ENCODE measurements around the gene CNTNAP5.

The CNTNAP5 gene

DNA sequence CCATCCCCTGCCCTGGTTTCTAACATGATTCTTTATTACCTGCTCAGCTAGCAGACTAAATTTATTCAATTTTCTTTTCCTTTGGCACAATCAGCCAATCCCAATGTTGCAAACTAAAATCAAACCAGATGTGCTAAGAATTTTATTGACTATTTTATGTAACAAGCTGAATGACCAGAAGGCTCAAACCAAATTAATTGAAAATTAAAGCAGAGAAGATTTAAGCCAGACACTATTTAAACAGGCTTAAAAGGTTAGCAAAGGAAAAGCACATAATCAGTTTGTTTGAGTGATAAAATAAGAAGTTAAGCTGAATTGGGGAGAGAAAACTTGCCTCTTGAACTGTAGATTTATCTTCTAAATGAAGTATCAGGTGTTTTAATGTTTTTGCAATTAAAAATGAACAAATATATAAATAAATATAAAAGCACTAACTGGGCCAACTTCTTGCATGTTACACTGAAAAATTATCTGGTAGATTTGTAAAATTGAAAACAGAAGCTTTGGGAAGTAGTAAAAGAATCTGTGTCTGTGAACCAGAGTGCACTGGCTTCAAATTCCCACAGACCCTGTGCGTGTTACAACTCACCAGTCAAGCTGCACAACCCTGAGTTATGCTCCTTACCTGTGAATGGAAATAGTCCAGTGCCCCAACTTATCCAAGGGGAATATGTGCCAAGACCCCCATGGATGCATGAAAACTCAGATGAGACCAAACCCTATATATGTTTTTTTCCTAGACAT, 283.4 kb downstream of the CNTNAP5 start:
- no peak for TF ChIP-seq ZFX (IDR thresholded peaks at IDR 0.05; ENCODE audit: borderline replicate concordance)
- TF ChIP-seq, protein P1, sequence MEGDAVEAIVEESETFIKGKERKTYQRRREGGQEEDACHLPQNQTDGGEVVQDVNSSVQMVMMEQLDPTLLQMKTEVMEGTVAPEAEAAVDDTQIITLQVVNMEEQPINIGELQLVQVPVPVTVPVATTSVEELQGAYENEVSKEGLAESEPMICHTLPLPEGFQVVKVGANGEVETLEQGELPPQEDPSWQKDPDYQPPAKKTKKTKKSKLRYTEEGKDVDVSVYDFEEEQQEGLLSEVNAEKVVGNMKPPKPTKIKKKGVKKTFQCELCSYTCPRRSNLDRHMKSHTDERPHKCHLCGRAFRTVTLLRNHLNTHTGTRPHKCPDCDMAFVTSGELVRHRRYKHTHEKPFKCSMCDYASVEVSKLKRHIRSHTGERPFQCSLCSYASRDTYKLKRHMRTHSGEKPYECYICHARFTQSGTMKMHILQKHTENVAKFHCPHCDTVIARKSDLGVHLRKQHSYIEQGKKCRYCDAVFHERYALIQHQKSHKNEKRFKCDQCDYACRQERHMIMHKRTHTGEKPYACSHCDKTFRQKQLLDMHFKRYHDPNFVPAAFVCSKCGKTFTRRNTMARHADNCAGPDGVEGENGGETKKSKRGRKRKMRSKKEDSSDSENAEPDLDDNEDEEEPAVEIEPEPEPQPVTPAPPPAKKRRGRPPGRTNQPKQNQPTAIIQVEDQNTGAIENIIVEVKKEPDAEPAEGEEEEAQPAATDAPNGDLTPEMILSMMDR (IDR thresholded peaks at IDR 0.05) = no peak
- no peak overlapping the region for H3K27ac ChIP-seq

DNA sequence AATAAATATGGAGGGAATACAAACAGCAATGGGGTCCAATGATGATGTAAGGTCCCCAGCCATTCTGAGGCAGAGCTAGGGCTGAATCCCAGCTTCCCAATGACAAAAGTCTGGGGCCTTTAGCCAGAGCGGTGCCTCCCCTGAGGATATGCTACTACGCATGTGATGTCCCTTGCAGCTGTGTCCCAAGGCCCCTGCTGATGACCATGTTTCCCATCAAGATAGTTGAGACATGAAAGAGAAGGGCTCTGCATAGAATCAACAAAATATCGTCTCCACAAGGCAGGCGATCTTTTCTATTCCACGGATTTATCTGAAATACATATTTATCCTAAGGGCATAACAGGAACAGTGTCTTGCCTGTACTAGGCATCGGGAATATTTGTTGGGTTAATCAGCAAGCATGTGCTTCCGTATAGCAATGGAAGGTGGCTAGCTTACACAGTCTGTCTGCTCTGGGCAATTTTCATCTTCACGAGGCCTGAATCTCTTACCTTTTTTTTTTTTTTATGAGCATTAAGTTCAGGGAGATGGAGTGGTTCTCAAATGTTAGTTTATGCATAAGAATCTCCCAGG, 284.6 kb downstream of the CNTNAP5 start:
- no peak overlapping the region for H3K27ac ChIP-seq
- TF ChIP-seq, protein P1 (IDR thresholded peaks at IDR 0.05) = no peak
- no peak for TF ChIP-seq ZFX (IDR thresholded peaks at IDR 0.05; ENCODE audit: borderline replicate concordance)

DNA sequence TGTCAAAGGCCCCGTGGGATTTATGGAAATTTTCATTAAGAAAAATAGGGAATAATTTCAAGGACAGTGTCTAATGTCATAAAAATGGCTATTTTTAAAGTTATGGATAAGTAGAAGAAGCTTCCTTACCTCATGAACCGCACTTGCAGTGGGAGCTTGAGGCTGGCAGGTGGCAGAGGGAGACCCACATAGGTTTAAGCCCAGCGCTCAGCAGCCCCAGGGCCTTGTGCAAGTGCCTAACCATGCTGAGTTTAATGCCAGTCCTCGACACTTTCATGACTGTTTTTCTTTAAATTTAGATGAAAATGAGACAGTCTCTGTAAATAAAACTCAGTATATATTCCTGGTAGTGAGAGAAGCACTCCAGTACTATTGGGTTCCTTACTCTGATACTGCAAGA, 285.6 kb downstream of the CNTNAP5 start:
- TF ChIP-seq, protein P1 (IDR thresholded peaks at IDR 0.05) = no peak
- no peak for TF ChIP-seq ZFX (IDR thresholded peaks at IDR 0.05; ENCODE audit: borderline replicate concordance)
- no peak overlapping the region for H3K27ac ChIP-seq

DNA sequence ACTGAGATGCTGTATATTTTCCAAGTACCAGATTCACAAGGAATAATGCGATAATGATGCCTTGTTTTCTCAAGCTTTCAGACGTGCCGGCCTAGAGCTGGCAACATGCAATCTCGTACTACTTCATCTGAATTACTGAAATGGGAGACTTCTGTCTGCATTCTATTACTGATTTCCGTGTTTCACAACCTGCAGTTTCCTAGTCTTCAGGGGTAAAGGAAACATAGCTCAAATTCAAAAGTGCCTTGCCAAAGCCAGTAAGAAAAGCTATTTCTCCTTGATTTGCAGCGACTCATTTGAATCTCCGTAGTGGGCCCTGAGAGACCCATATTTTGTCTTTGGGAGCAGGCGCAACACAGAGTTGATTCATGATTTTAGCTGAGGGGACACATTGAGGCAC, 289.0 kb downstream of the CNTNAP5 start:
- no peak for TF ChIP-seq ZFX (IDR thresholded peaks at IDR 0.05; ENCODE audit: borderline replicate concordance)
- H3K27ac ChIP-seq = no peak overlapping the region

DNA sequence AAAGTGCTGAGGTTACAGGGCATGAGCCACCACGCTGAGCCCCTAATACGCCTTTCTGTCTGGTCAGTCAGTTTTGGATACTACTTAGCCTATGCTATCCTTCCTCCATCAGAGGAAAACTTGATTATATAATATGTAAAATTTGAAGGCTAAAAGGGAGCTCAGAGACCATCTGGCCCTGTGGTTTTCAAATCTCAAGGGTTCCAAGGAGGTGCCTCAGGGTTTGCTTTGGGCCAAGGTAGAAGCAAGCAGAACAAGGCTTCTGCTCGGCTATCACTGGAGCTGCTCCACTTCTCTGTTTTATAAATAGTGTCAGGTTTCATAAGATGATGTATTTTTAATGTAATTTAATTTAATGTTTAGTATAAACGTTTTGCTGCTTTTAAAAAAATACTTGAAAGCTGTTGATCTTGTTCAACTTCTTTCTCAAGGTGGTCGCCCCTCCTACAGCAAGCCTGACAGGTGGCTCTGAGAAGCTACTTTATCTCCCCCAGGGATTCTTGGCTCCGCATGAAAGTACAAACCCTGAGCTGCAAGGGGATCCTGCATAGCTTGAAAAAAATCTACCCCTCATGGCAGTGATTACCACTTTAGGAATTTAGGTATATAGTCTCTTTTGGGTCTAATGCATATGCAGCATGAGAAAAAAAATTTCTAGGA, 290.3 kb downstream of the CNTNAP5 start:
- no peak overlapping the region for H3K27ac ChIP-seq
- TF ChIP-seq ZFX (IDR thresholded peaks at IDR 0.05; ENCODE audit: borderline replicate concordance) = no peak
- TF ChIP-seq, protein P1 (IDR thresholded peaks at IDR 0.05) = no peak

DNA sequence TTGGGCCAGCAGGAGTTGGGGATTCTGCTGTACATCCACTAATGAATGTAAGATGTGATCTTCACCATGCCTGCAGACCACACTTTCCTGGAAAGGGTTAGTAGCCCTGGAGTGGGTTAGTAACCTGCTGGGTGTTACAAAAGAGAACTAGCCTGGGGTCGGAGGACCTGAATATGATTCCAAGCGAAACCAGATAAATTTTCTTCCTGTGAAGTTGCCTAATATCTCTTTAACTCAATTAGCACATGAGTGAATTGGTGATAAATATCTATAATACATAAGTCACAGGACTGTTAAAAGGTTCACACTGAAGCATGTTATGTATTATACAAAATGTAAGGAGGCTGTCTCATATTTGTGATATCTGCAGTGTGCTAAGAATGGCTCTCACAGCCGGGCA, 291.0 kb downstream of the CNTNAP5 start:
- no peak overlapping the region for H3K27ac ChIP-seq
- no peak for TF ChIP-seq ZFX (IDR thresholded peaks at IDR 0.05; ENCODE audit: borderline replicate concordance)
- TF ChIP-seq, protein P1 (IDR thresholded peaks at IDR 0.05) = no peak

DNA sequence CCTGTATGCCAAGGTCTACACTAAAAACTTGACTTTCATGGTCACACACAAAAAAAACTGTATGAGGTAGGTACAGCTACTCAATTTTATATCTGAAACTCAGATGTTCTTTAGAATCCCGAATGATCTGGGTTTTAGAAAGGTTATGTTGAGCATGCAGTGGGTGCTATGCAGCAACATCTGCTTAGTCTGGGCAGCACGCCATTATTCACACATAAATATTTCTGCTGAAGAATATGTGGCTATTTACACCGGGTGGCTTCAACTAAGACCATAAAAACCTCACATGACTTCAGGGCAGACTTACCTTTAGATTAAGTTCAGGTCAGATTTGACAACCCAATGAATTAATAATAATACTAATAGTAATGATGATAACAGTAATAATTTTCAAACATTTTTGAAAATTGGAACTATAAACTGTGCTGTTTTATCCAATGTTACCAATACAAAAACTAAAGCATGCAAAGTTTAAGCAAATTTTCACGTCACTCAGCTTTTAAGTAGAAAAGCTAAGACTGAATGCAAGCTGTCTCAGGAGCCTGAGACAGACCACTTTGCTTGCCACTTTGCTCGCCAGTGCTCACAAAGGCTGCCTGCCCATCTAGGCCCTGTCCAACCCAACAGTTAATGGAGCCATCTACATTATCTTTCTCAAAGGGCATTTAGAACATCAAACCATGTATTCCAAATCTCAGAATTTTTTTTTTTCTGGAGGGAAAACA, 292.0 kb downstream of the CNTNAP5 start:
- H3K27ac ChIP-seq = no peak overlapping the region
- no peak for TF ChIP-seq ZFX (IDR thresholded peaks at IDR 0.05; ENCODE audit: borderline replicate concordance)
- TF ChIP-seq, protein P1 (IDR thresholded peaks at IDR 0.05) = no peak
